ENCODE data around the gene SLC22A13. TPM values are rescaled to one million over a fixed set of nuclear protein-coding genes. Genes with fewer than 3 reads are reported as not detected.
A peak's percentile ranks its signal among the peaks of the same experiment; 100 is the strongest.

The SLC22A13 gene
- total and polyA plus RNA-seq, 9 of the 15 experiments (the other 6 are each of a cell fraction or from before 2014, with no cell fraction given): 0.09 to 0.49 (median 0.17) TPM; not detected in 3

- Histone ChIP-seq H3K27ac (ENCODE audit: extremely low read depth, low read depth, low read length) (no peak overlapping the region), H4K20me1 (replicated peaks; ENCODE audit: control insufficient read depth, insufficient read depth, low read length) (no peaks in the 10 kb centered on the region), H2AFZ (ENCODE audit: low read depth, low read length) (no peak overlapping the region), H3K4me3 (no peak overlapping the region), H3K9me1 (ENCODE audit: control insufficient read depth, insufficient read depth, low read length) (no peaks in the 10 kb centered on the region), H3K9me3 (replicated peaks; ENCODE audit: control insufficient read depth, insufficient read depth, low read depth, low read length) (no peaks in the 10 kb centered on the region), H3K4me2 (ENCODE audit: insufficient read depth, low read length) (no peak overlapping the region), H3K79me2 (ENCODE audit: control insufficient read depth, insufficient read depth, low read length) (no peaks in the 10 kb centered on the region), H3K4me1 (replicated peaks in 1 of 2; ENCODE audit: control insufficient read depth in 2 of 2, insufficient read depth in 2 of 2, low read length in 2 of 2) (peaks cover 0 to 7% of the 10 kb centered on the region in 2 experiments; a peak in 2 of 5 replicates), H3K27me3 (ENCODE audit: control insufficient read depth in 2 of 2, insufficient read depth in 2 of 2, low read length in 2 of 2) (peaks cover 21 to 81% of the 10 kb centered on the region in 2 experiments), H3K36me3 (ENCODE audit: control insufficient read depth, insufficient read depth, low read length) (no peaks in the 10 kb centered on the region), H3K9ac (ENCODE audit: insufficient read depth in 1 of 2, low read depth in 2 of 2, low read length in 2 of 2) (0 out of 4 replicates have a peak overlapping the region, but pooled peaks of 1 of the 2 experiments have one; percentile 39)
- FAIRE-seq (no peak), ATAC-seq (no peak; the same call in none of the 3 replicates), DNase-seq (ENCODE audit: extremely low read depth in 1 of 4, low spot score in 3 of 4) (no peak)
- CTCF ChIA-PET (ENCODE audit: low intra/inter-chr PET ratio): no interaction called here
- intact Hi-C loops (cut with micrococcal nuclease) (no loop called here), in situ Hi-C loops (cut with MboI) (no loop called here)
- BruUV-seq (replicated peaks): no TSS peak
- TF ChIP-seq NRF1 (conservative IDR thresholded peaks at IDR 0.05 in 1 of 2, IDR thresholded peaks at IDR 0.05 in 1 of 2) (0 out of 4 replicates have a peak, but pooled peaks of 1 of the 2 experiments have one; percentile 25), GATA2 (CRISPR knock-in tag; IDR thresholded peaks at IDR 0.05) (no peak)
- POLR2A ChIA-PET: interaction anchor here (1.2 kb wide), 1 partner anchor 9 kb away, joined by 3 read pairs; no protein-coding TSS in a partner anchor
- 8% methylated on average over 10 of the region's 10 CpGs for WGBS (ENCODE audit: insufficient coverage, low coverage, missing lambda C conversion rate)
Observed at GRCh38 chr3:38315488-38316230, 50.0 kb downstream of the SLC22A13 start.

- WGBS (ENCODE audit: insufficient coverage, low coverage, missing lambda C conversion rate): 16% methylated on average over 22 of the region's 22 CpGs
- POLR2A ChIA-PET: no interaction called here
- FAIRE-seq: no peak
- TF ChIP-seq ZFP36 (IDR thresholded peaks at IDR 0.05; ENCODE audit: low read depth, low read length, partially characterized antibody) (no peak), DDX20 (tag; IDR thresholded peaks at IDR 0.05; ENCODE audit: low read depth) (no peak), RBM34 (IDR thresholded peaks at IDR 0.05; ENCODE audit: borderline replicate concordance, insufficient read depth, low read length) (no peak), ZSCAN32 (CRISPR knock-in tag; IDR thresholded peaks at IDR 0.05) (no peak), HIVEP1 (CRISPR knock-in tag; IDR thresholded peaks at IDR 0.05) (no peak)
- TF ChIP-seq, protein P1, sequence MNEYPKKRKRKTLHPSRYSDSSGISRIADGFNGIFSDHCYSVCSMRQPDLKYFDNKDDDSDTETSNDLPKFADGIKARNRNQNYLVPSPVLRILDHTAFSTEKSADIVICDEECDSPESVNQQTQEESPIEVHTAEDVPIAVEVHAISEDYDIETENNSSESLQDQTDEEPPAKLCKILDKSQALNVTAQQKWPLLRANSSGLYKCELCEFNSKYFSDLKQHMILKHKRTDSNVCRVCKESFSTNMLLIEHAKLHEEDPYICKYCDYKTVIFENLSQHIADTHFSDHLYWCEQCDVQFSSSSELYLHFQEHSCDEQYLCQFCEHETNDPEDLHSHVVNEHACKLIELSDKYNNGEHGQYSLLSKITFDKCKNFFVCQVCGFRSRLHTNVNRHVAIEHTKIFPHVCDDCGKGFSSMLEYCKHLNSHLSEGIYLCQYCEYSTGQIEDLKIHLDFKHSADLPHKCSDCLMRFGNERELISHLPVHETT (CRISPR knock-in tag; conservative IDR thresholded peaks at IDR 0.05 in 1 of 2, IDR thresholded peaks at IDR 0.05 in 1 of 2): no peak
Observed at GRCh38 chr3:38316356-38317191, 51.0 kb downstream of the SLC22A13 start.

More at GRCh38 chr3:38316356-38317191, 51.0 kb downstream of the SLC22A13 start:
- CTCF ChIA-PET (ENCODE audit: low intra/inter-chr PET ratio): no interaction called here
- no peak overlapping the region for H3K4me3 ChIP-seq
- no peaks in the 10 kb centered on the region for H4K20me1 ChIP-seq (replicated peaks; ENCODE audit: control insufficient read depth, insufficient read depth, low read length)
- no peak overlapping the region for H3K27ac ChIP-seq (ENCODE audit: extremely low read depth, low read depth, low read length)
- H3K9me3 ChIP-seq (replicated peaks; ENCODE audit: control insufficient read depth, insufficient read depth, low read depth, low read length): no peaks in the 10 kb centered on the region
- no peaks in the 10 kb centered on the region for H3K9me1 ChIP-seq (ENCODE audit: control insufficient read depth, insufficient read depth, low read length)
- peaks cover 0 to 7% of the 10 kb centered on the region in 2 experiments; a peak in 2 of 5 replicates for H3K4me1 ChIP-seq (replicated peaks in 1 of 2; ENCODE audit: control insufficient read depth in 2 of 2, insufficient read depth in 2 of 2, low read length in 2 of 2)
- no peak for ATAC-seq
- H3K27me3 ChIP-seq (ENCODE audit: control insufficient read depth in 2 of 2, insufficient read depth in 2 of 2, low read length in 2 of 2): peaks cover 21 to 79% of the 10 kb centered on the region in 2 experiments
- H3K4me2 ChIP-seq (ENCODE audit: insufficient read depth, low read length): no peak overlapping the region
- H3K79me2 ChIP-seq (ENCODE audit: control insufficient read depth, insufficient read depth, low read length): no peaks in the 10 kb centered on the region
- DNase-seq (ENCODE audit: extremely low read depth in 1 of 4, low spot score in 3 of 4): no peak
- intact Hi-C loops (cut with micrococcal nuclease): no loop called here
- no peaks in the 10 kb centered on the region for H3K36me3 ChIP-seq (ENCODE audit: control insufficient read depth, insufficient read depth, low read length)
- H3K9ac ChIP-seq (ENCODE audit: insufficient read depth in 1 of 2, low read depth in 2 of 2, low read length in 2 of 2): peak overlapping the region in 1 of 2 experiments; percentile 37; a peak in 1 of 4 replicates
- H2AFZ ChIP-seq (ENCODE audit: low read depth, low read length): no peak overlapping the region
- in situ Hi-C loops (cut with MboI): no loop called here
- no TSS peak for BruUV-seq (replicated peaks)

All from K562 (cell line).